Large intestine (tissue), 3 donors: ENCODE results near the gene KCNJ5. TPM values are rescaled to one million over a fixed set of nuclear protein-coding genes. Genes with fewer than 3 reads are reported as not detected.

Source experiments
- DNase-seq, 2 donors: peaks; one replicate each; pipeline versions ENCODE4 v3.0.0 to v3.0.0-alpha.2; 2013
- H3K27ac ChIP-seq: one replicate; pipeline ENCODE4 v1.5.1; 2013; ENCODE audit warnings: low read length
- H3K27me3 ChIP-seq: 2 replicates; pipeline ENCODE4 v1.6.1; 2013; ENCODE audit warnings: low read length; ENCODE audit not compliant: control insufficient read depth, insufficient read depth
- H3K36me3 ChIP-seq: 2 replicates; pipeline ENCODE4 v1.6.1; 2013; ENCODE audit warnings: low read length; ENCODE audit not compliant: control insufficient read depth, insufficient read depth
- H3K4me1 ChIP-seq: one replicate; pipeline ENCODE4 v1.6.1; 2013; ENCODE audit warnings: low read length; ENCODE audit not compliant: control insufficient read depth, insufficient read depth
- H3K4me3 ChIP-seq: one replicate; pipeline ENCODE4 v1.5.1; 2013; ENCODE audit warnings: low read length
- H3K9me3 ChIP-seq: one replicate; pipeline ENCODE4 v1.6.1; 2013; ENCODE audit warnings: mild to moderate bottlenecking, low read depth, low read length, moderate library complexity; ENCODE audit not compliant: control insufficient read depth
- WGBS: methylation state at CpG from one replicate; pipeline ENCODE4 v1.1.5; 2013; ENCODE audit warnings: low lambda C conversion rate; ENCODE audit not compliant: insufficient coverage; 5-methylcytosine and 5-hydroxymethylcytosine counted together
- polyA plus RNA-seq: library from polyadenylated mRNA; unstranded; fragments of 120-200 nt; gene quantifications from one replicate; pipeline ENCODE4 v1.2.1, GENCODE V29; 2013

The KCNJ5 gene
- polyA plus RNA-seq, 1 donor, result 2.6 TPM

- no peaks in the 10 kb centered on the region for H3K9me3 ChIP-seq
- H3K4me1 ChIP-seq, result no peaks in the 10 kb centered on the region
- DNase-seq, result peak; percentile 64
- peaks cover 46% of the 10 kb centered on the region for H3K27me3 ChIP-seq
- H3K27ac ChIP-seq, result no peak overlapping the region
- H3K36me3 ChIP-seq, result no peaks in the 10 kb centered on the region
- WGBS, result 0% methylated on average over 5 of the region's 12 CpGs
- H3K4me3 ChIP-seq, result no peak overlapping the region
Measured at GRCh38 chr11:128884703-128885338, 6.3 kb upstream of the KCNJ5 start.

DNA sequence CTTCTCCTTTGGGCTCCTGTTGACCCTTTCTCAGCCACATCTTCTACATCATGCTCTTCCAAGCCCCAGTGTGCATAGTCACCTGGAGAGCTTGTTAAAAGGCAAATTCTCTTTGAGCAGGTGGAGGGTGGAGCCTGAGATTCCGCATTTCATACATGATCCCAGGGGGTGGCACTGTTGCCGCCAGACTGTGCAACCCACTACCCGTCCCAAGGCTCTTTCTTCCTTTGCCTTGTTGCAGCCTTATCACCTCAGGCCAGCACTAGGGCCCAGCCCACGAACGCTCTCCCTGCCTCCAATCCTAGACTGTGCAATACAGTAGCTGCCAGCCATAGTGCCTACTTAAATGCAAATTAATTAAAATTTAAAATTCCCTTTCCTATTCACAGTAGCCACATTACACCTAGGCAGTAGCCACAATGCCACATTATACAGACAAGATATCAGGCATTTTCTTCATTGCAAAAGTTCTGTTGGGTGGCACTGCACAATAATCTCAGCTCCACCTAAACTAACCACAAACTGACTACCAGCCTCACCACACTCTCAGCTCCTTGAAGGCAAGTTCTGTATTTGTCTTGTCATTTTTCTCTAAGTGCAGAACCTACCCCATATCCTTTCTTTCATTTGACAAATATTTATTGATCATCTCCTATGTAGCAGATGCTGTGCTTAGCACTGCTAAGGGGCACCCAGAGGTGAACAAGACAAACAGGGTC, 4.6 kb upstream of the KCNJ5 start:
- H3K27me3 ChIP-seq, result peaks cover 56% of the 10 kb centered on the region
- no peak overlapping the region for H3K4me3 ChIP-seq
- H3K27ac ChIP-seq, result no peak overlapping the region
- no CpG with 5 or more reads among the region's 5 CpGs for WGBS
- H3K9me3 ChIP-seq, result peaks cover 2% of the 10 kb centered on the region
- DNase-seq, result no peak
- H3K4me1 ChIP-seq, result peaks cover 10% of the 10 kb centered on the region
- no peaks in the 10 kb centered on the region for H3K36me3 ChIP-seq

DNA sequence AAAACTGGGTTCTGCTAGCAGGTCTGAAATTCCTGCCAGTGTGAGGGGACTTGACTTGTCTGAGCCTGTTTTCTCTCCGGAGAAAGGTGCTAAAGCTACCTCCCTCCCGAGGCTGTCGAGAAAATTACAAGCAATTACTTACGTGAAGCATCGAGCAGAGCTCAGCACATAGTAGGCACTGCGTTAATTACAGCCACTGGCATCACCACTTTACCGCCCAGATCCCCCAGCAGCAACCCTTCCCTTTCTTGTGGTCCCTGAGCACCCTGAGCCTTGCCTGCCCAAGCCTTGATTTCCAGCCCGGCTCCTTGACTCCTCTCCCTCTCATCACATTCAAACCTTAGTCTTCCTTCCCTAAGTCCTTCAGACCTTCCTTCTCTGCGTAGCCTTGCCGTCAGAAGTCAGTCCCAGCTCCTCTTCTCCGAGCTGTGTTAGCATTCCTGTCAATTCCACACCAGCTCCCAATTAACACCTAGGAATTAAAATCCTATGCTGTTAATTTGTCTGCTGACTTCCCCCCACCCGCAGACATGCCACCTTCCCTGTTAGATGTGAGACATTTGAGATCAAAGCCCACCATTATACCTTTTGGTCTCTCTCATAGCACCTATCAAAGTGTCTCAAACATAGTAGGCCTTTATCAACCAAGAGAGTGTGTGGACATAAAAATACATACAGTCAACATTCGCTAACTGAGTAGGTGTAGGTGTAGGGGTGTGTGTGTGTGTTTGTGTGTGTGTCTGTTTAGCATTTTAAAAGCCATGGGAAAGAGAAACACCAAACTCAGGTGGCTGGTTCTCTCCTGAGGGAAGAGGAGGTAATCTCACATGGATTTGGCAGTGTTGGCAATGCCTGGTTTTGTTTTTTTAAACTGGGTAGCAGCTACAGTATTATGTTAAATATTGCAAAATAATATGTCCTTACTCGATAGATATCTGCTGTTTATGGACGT, 2.8 kb upstream of the KCNJ5 start:
- peaks cover 55% of the 10 kb centered on the region for H3K27me3 ChIP-seq
- WGBS, result 87% methylated on average over 4 of the region's 15 CpGs
- no peak overlapping the region for H3K27ac ChIP-seq
- DNase-seq, result no peak
- peaks cover 10% of the 10 kb centered on the region for H3K4me1 ChIP-seq
- H3K4me3 ChIP-seq, result no peak overlapping the region
- no peaks in the 10 kb centered on the region for H3K36me3 ChIP-seq
- peaks cover 2% of the 10 kb centered on the region for H3K9me3 ChIP-seq

- Histone ChIP-seq H3K27ac (no peak overlapping the region), H3K4me1 (peaks cover 10% of the 10 kb centered on the region), H3K9me3 (peaks cover 2% of the 10 kb centered on the region), H3K27me3 (peaks cover 49% of the 10 kb centered on the region), H3K4me3 (no peak overlapping the region), H3K36me3 (no peaks in the 10 kb centered on the region)
- no CpG with 5 or more reads among the region's 8 CpGs for WGBS
- DNase-seq, result no peak
Measured at GRCh38 chr11:128889657-128890213, 1.4 kb upstream of the KCNJ5 start.

- H3K4me3 ChIP-seq, result peak overlapping the region; percentile 38
- no peak overlapping the region for H3K27ac ChIP-seq
- WGBS, result no CpG with 5 or more reads among the region's 9 CpGs
- peaks cover 49% of the 10 kb centered on the region for H3K27me3 ChIP-seq
- peaks cover 2% of the 10 kb centered on the region for H3K9me3 ChIP-seq
- H3K4me1 ChIP-seq, result peaks cover 10% of the 10 kb centered on the region
- no peaks in the 10 kb centered on the region for H3K36me3 ChIP-seq
- no peak for DNase-seq
Measured at GRCh38 chr11:128890216-128890542, 977 bp upstream of the KCNJ5 start.

- Histone ChIP-seq H3K27me3 (peaks cover 41% of the 10 kb centered on the region), H3K4me3 (no peak overlapping the region), H3K36me3 (no peaks in the 10 kb centered on the region), H3K4me1 (peaks cover 10% of the 10 kb centered on the region), H3K9me3 (peaks cover 2% of the 10 kb centered on the region), H3K27ac (no peak overlapping the region)
- no peak for DNase-seq
- no CpG with 5 or more reads among the region's 6 CpGs for WGBS
Measured at GRCh38 chr11:128891913-128892398, 800 bp downstream of the KCNJ5 start.

DNA sequence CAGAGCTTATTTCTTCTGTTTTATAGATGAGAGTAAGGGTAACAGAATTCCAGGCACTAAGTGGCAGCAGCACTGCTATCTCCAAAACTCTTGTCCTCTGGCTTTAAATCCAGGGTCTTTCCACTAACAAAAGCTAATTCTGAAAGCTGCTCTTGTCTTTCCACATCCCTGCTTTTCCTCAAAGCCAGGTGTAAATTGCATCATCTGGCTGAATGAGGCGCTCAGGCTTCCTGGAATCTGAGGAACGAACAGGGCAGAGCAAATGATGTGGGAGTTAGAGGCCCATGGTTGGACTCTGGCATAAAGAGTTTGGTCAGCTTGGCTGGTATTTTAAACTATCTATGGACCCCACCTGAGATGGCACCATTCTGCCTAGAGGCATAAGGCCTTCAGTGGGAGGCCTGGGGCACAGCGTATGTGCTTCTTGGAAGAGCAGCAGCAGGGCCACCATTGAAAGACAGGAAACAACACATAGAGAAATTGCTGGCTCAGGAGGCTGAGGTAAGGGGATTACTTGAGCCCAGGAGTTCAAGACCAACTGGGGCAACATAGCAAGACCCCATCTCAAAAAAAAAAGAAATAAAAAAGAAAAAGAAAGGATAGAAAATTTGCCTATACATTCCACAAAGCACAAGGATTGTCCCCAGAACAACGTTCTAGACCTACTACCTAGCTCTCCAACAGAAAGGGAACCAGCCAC, 1.9 kb downstream of the KCNJ5 start:
- no peaks in the 10 kb centered on the region for H3K36me3 ChIP-seq
- peaks cover 36% of the 10 kb centered on the region for H3K27me3 ChIP-seq
- H3K27ac ChIP-seq, result no peak overlapping the region
- H3K9me3 ChIP-seq, result peaks cover 2% of the 10 kb centered on the region
- no CpG with 5 or more reads among the region's 4 CpGs for WGBS
- H3K4me1 ChIP-seq, result peaks cover 10% of the 10 kb centered on the region
- no peak overlapping the region for H3K4me3 ChIP-seq
- DNase-seq, result no peak

- H3K4me1 ChIP-seq, result peaks cover 10% of the 10 kb centered on the region
- no peak overlapping the region for H3K4me3 ChIP-seq
- H3K9me3 ChIP-seq, result peaks cover 2% of the 10 kb centered on the region
- H3K36me3 ChIP-seq, result no peaks in the 10 kb centered on the region
- H3K27me3 ChIP-seq, result peaks cover 32% of the 10 kb centered on the region
- no peak for DNase-seq
- no peak overlapping the region for H3K27ac ChIP-seq
- 75% methylated on average over 2 of the region's 9 CpGs for WGBS
Measured at GRCh38 chr11:128893578-128894285, 2.6 kb downstream of the KCNJ5 start.

DNA sequence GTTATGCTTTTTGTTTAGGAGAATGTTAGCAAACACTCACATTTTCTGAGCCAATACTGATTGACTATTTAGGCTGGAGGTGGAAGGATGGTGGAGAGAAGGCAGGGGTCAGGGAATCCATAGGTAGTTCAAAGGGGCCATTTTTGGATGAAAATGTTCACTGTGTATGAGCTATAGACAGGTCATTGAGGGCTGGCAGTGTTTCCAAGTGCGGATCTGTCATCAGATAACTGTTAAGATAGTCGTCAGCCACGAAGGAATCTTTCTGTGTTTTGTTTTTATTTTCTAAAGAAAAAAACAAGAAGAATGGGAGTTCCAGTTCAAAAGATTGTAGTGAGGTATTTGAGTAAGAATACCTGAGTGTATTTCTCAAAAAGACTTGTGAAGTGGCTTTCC, 3.1 kb downstream of the KCNJ5 start:
- peaks cover 28% of the 10 kb centered on the region for H3K27me3 ChIP-seq

More for the DNA sequence above, 3.1 kb downstream of the KCNJ5 start:
- DNase-seq, result no peak
- Histone ChIP-seq H3K4me1 (peaks cover 10% of the 10 kb centered on the region), H3K9me3 (peaks cover 2% of the 10 kb centered on the region), H3K36me3 (no peaks in the 10 kb centered on the region), H3K27ac (no peak overlapping the region), H3K4me3 (no peak overlapping the region)
- WGBS, result 30% methylated on average over 2 of the region's 3 CpGs
